Measurements from ENCODE around the gene HAGHL.
"Not testable (repeated sequence)": the region's sequence is repeated elsewhere in the genome, so short reads cannot be mapped to it uniquely, and the experiment has no call there.

HAGHL gene

DNA sequence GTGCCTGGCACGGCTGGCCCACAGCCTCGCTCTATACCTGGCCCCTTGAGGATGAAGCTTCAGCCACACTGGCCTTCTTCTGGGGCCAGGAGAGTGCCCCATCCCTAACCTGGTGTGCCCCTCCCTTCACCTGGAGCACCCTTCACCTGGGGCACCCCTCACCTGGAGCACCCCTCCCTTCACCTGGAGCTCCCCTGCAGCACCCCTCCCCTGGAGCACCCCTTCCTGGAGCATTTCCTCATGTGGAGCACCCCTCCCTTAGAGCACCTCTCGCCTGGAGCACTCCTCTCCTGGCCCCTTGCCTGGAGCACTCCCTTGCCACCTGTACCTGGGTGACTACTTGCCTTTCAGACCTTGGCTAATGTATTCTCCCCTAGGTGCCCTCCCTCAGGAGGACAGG is 18.9 kb upstream of the HAGHL start:
- DNase-seq (ENCODE audit: low read depth in 2 of 2) = no peak

GRCh38 chr16:708959-709358 is 17.9 kb upstream of the HAGHL start:
- no peak for DNase-seq (ENCODE audit: low read depth in 2 of 2)

DNA sequence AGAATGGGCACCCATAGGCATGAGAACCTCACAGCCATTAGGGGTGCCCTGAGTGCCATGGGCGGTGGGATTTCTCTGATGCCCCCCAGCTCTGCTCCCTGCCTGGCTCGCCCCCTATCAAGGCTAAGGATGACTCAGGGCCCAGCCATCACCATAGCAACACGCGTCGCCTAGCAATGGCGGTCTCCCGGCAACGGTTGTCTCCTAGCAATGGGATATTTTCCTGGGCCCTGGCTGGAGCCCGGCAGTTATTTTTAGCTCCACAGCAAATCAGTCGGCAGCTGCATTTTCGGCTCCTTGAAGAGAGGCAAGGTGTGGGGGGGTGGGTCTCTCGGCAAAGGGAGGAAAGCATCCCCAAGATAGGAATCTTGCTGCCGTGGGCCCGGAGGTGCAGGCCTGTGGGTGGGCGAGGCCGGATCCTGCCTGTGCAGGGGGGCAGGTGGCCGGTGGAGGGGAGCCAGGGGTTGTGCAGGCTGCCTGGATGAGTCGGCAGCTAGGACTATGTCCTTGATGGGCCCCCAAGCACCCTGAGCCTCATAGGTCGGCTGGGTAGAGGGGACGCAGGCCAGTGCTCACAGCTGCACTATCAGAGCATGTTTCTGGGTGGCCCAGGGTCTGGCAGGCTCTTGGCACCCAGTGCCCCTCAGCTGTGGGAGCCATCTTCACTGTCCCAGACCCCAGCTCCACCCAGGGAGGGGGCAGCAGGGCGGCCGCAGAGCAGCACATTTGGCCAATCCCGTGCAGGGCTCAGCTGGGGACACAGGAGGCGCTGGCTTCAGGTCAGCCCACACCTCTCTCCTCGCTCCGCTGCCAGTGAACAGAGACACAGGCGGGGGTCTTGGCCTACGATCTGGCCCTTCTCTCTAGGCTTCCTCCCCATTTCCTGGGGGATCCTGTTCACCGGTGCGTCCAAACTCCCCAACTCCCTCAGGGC is 17.1 kb upstream of the HAGHL start:
- no peak for DNase-seq (ENCODE audit: low read depth in 2 of 2)

- DNase-seq (ENCODE audit: low read depth in 2 of 2) = no peak
Measured at GRCh38 chr16:710500-711075, 16.3 kb upstream of the HAGHL start.

- DNase-seq (ENCODE audit: low read depth in 2 of 2) = no peak
Measured at GRCh38 chr16:711084-711483, 15.8 kb upstream of the HAGHL start.

GRCh38 chr16:711548-712320 is 15.2 kb upstream of the HAGHL start:
- peak in 1 of 2 donors; percentile 58 for DNase-seq (ENCODE audit: low read depth in 2 of 2)

DNA sequence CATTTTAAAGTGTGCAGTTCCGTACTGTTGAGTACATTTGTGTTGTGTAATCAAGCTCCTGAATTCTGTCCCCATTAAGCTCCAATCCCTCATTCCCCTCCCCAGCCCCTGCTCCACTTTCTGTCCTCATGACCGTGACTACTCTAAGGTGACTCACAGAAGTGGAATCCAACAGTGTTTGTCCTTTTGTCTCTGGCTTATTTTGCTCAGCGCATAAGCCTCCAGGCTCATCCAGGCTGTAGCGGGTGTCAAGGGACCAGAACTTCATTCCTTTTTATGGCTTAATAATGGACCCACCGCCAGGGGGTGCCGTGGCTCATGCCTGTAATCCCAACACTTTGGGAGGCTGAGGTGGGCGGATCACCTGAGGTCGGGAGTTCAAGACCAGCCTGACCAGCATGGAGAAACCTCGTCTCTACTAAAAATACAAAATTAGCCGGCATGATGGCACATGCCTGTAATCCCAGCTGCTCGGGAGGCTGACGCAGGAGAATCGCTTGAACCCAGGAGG is 14.1 kb upstream of the HAGHL start:
- not testable (repeated sequence) for DNase-seq (ENCODE audit: low read depth in 2 of 2)

DNA sequence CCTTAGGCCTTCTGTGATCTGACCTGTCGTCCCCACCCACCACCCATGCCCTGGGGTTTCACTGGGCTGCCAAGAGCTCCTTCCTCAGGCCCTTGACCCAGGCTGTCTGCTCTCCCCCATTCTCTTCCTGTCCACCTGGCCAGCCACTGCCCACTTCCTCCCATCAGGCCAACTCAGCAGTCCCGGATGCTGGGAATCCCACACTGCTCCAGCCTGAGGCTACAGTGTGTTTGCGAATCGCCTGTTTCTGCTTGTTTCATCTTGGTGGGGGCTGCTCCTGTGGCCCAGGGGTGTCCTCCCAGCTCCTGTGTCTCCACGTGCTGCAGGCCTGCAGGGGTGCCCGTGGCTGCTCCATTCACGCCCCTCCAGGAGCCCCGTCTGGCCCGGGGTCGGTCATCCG is 12.8 kb upstream of the HAGHL start:
- no peak for DNase-seq (ENCODE audit: low read depth in 2 of 2)

DNA sequence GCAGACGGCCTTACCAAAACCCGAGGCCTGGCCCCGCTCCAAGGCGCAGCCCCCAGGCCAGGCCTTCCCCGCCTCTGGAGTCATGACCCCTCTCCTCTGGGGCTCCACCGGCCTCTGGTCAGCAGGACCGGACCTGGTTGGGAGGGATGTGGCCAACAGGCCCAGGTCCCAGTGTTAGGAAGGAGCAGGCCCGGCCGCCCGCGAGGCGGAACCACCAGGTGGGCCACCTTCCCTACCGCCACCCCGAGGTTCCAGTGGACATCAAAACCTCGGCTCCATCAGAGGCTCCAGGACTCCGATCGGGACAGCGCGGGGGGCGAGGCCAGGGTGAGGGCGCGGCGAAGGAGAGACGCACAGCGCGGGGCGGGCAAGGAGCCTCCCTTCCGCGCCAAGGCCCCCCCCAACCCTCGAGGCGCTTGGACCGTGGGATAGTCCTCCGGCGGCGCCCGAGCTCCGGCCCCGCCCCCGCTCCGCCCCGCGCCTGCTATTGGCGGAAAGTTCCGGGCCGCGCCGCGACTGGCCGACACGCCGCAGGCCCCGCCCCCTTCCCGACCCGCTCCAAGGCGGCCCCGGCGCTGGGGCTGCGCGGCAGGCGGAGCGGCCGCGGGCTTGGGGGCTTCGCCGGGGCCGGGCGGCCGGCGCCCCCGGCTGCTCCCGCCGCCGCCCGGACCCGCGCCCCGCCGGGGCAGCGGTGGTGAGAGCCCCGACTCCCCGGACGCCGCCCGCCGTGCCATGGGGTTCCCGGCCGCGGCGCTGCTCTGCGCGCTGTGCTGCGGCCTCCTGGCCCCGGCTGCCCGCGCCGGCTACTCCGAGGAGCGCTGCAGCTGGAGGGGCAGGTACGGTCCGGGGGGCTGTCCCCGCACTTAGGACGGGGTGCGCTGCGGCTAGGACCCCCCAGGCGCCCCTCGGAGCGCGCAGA is 12.1 kb upstream of the HAGHL start, which contains the start of gene METRN:
Gene METRN, plus strand, starts transcription at position 561 of the 919 bp plus-strand sequence. Its CDS starts 172 bp downstream, at position 733.
- peak; percentile 72 to 79 for DNase-seq (ENCODE audit: low read depth in 2 of 2)

DNA sequence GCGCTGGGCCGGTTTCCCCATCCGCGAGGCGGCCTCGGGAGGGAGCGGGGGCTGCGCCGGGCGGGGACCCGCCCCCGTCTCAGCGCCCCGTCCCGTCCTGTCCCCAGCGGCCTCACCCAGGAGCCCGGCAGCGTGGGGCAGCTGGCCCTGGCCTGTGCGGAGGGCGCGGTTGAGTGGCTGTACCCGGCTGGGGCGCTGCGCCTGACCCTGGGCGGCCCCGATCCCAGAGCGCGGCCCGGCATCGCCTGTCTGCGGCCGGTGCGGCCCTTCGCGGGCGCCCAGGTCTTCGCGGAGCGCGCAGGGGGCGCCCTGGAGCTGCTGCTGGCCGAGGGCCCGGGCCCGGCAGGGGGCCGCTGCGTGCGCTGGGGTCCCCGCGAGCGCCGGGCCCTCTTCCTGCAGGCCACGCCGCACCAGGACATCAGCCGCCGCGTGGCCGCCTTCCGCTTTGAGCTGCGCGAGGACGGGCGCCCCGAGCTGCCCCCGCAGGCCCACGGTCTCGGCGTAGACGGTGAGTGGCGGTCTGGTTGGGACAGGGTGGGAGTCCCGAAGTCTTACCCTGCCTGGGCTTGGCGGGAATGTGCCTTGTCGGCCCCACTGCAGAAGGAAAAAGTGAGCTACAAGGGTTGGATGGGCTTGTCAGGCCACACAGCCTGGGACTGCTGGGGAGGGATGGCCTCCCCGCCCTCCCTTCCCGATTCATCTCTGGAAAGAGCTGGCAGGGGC is 11.3 kb upstream of the HAGHL start:
- DNase-seq (ENCODE audit: low read depth in 2 of 2) = no peak

GRCh38 chr16:716200-716568 is 10.7 kb upstream of the HAGHL start:
- no peak for DNase-seq (ENCODE audit: low read depth in 2 of 2)

- DNase-seq (ENCODE audit: low read depth in 2 of 2) = no peak
Measured at GRCh38 chr16:716768-717325, 10.1 kb upstream of the HAGHL start.

DNA sequence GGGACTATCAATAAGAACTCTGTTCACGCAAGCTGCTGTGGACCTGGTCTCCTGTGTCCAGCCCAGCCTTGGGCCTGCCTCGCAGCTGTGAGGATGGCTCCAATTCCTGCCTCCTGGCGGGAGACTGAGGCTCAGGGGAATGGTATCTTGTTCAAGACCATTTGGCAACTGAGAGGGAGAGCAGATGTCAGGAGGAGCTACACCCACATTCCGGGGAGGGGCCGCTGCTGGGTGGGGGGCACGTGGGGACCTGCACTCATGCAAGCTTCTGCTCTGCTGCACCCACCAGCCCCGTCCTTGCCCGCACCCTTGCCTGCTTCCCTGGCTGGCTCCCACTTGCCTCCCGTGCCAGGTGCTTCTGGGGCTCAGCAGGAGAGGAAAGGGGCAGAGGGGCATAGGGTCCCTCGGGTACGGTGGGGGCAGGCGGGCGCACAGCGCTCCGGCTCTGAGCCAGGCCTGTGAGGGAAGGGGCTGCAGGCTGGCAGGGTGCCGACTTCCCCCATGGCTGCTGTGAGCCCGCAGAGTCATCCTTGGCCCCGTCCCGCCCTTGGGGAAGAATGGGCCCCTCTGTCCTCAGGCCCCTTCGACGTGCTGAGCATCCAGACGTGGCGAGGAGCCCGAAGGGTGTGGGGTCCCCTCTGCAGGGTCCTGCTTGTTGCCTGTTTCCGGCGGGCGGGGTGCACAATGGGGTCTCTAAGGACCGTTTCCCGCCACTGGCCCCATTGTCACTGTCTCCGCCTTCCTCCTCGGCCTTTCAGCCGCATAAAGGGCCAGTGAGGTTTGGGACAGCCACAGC is 9.3 kb upstream of the HAGHL start:
- no peak for DNase-seq (ENCODE audit: low read depth in 2 of 2)

DNA sequence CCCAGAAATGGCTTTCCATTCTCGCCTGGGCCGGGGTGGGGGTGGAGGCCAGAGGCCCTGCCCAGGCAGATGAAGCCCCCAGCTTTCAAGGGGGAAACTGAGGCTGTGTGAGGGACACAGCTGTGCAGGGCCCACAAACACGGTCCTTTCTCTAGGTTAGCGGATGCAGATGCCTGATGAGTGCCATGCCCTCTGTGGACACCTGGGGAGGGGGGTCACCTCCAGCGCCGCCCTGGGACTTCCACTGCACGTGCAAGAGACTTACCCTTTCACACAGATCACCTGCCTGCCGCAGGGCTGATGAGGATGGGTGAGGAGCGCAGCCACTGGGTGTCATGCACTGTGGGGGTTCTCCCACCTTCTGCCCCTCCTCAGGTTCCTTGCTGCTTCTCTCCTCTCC is 8.5 kb upstream of the HAGHL start:
- DNase-seq (ENCODE audit: low read depth in 2 of 2) = no peak

- DNase-seq (ENCODE audit: low read depth in 2 of 2) = no peak
Measured at GRCh38 chr16:718922-719321, 8.0 kb upstream of the HAGHL start.

GRCh38 chr16:719815-720446 is 7.0 kb upstream of the HAGHL start:
- no peak for DNase-seq (ENCODE audit: low read depth in 2 of 2)

DNA sequence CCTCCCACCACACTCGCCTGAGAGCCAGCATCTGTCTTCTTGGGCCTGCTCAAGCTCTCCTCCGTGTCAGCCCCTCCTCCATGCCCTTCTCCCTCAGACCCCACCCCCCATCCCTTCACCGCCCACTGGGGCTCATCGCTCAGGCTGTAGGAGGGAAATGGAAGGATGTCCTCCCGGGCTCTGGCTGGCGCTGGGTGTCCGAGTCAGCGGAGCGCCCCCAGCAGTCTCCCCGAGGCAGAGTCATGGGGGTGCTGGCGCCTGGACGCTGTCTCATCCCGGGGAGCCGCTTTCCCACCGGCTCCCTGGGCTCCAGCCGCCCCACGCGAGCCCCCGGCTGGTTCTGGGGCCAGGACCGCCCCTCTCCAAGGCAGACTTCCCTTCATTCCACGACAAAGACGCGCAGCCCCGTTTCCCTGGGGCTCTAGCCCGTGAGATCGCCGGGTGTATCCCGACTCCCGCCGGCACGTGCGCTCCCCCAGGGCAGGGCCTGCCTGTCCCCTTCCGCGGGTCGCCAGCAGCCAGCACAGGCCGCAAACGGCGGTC is 6.4 kb upstream of the HAGHL start:
- no peak for DNase-seq (ENCODE audit: low read depth in 2 of 2)

DNA sequence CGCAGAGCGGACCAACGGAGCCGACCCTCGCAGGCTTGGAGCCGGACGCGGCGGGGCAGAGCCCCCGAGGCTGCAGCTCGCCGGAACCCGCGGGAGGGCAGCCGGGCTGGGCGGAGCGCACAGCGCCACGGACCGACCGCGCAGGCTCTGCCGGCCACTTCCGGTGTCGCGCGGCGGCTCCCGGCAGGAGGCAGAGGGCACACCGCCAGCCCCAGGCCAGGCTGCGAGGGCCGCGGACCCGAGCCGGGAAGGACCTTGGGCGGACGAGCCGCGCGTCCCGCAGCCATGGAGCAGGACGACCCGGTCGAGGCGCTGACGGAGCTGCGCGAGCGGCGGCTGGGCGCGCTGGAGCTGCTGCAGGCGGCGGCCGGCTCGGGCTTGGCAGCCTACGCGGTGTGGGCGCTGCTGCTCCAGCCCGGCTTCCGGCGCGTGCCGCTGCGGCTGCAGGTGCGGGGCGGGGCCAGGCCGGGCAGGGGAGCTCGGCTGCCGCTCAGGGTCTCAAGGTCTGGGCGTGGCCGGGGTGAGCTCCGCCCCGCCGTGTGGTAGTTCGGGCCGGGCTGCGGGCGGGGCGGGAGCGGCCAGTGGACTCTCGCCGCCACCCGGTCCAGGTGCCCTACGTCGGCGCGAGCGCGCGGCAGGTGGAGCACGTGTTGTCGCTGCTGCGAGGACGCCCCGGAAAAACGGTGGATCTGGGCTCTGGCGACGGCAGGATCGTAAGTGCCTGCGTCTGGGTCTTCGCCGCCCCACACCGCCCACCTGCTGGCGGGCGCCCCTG is 5.7 kb upstream of the HAGHL start, which contains the start of gene ANTKMT:
Gene ANTKMT, plus strand, starts transcription at position 157 of the 775 bp plus-strand sequence. Its CDS starts 129 bp downstream, at position 286.
- DNase-seq (ENCODE audit: low read depth in 2 of 2) = peak; percentile 36 to 59
